Left lung (tissue), 10 donors: Measurements from ENCODE around the gene CEL. TPM values are rescaled to one million over a fixed set of nuclear protein-coding genes. Genes with fewer than 3 reads are reported as not detected.
A peak's percentile ranks its signal among the peaks of the same experiment; 100 is the strongest.

ENCODE experiments used
- ATAC-seq: fragments of 200-7000 bp; cut with Tn5 transposase; one replicate; pipeline ENCODE4 v1.9.1; 2020; ENCODE audit warnings: moderate library complexity
- DNase-seq, 4 donors: peaks; one replicate each; pipeline ENCODE4 v3.0.0-alpha.2; 2013 to 2020
- H3K27ac ChIP-seq, 2 donors: fragments of 200-600 bp; sonication (generic) in 1 of 2; one replicate each; pipeline versions ENCODE4 v1.5.0 to v1.8.0; 2020 to 2021
- H3K27me3 ChIP-seq, 2 donors: fragments of 200-600 bp; sonication (generic) in 1 of 2; one replicate each; pipeline versions ENCODE4 v1.5.0 to v1.8.0; 2020 to 2021
- H3K36me3 ChIP-seq, 2 donors: fragments of 200-600 bp; sonication (generic) in 1 of 2; one replicate each; pipeline versions ENCODE4 v1.5.0 to v1.8.0; 2020 to 2021
- H3K4me1 ChIP-seq, 2 donors: fragments of 200-600 bp; one replicate each; pipeline ENCODE4 v1.8.0; 2021
- H3K4me3 ChIP-seq, 2 donors: fragments of 200-600 bp; sonication (generic) in 1 of 2; one replicate each; pipeline versions ENCODE4 v1.5.0 to v1.8.0; 2020 to 2021; ENCODE audit warnings: mild to moderate bottlenecking in 1 of 2
- H3K9me3 ChIP-seq, 2 donors: fragments of 200-600 bp; sonication (generic) in 1 of 2; one replicate each; pipeline versions ENCODE4 v1.5.0 to v1.8.0; 2020 to 2021
- CTCF ChIP-seq, 2 donors: fragments of 200-600 bp; sonication (generic) in 1 of 2; IDR thresholded peaks; one replicate each; pipeline versions ENCODE4 v1.5.0 to v1.8.0; 2021; ENCODE audit warnings: antibody characterized with exemption in 2 of 2
- intact Hi-C, 2 donors: fragments of 100-400 bp; cut with DNase I; formaldehyde crosslinking; loops; one replicate each; pipeline versions ENCODE4 v1.11.2 to v1.14.2; 2022
- polyA plus RNA-seq, 6 donors: library from polyadenylated mRNA; unstranded; fragments of 120-200 nt; gene quantifications; one replicate each; pipeline ENCODE4 v1.2.1, GENCODE V29; 2013; ENCODE audit not compliant: insufficient read length in 6 of 6
- total RNA-seq, 2 donors: library from RNA; stranded (reverse); fragmentation: NEBNext Ultra II Directional; extraction: Animal tissue kit (Norgen Biotek cat#: 25700); gene quantifications; one replicate each; pipeline ENCODE4 v1.2.1, GENCODE V29; 2021
- donor health status: DM: no; HTN: yes; CAD: no.
- donor health status: DM: no; HTN: no; CAD: no.

The CEL gene
- total and polyA plus RNA-seq, 8 donors, result 0.47 to 2.6 (median 2.0) TPM

- H3K9me3 ChIP-seq, result no peaks in the 10 kb centered on the region
- H3K27ac ChIP-seq, result peak overlapping the region in 1 of 2 donors; percentile 18
- DNase-seq (peak in 3 of 4 donors; percentile 55 to 93 (median 64)), ATAC-seq (peak; percentile 87)
- TF ChIP-seq CTCF (IDR thresholded peaks at IDR 0.05), result peak; percentile 94 to 96
- no peak overlapping the region for H3K4me3 ChIP-seq
- peaks cover 0 to 8% of the 10 kb centered on the region in 2 donors for H3K4me1 ChIP-seq
- no peaks in the 10 kb centered on the region for H3K27me3 ChIP-seq
- H3K36me3 ChIP-seq, result peaks cover 0 to 98% of the 10 kb centered on the region in 2 donors
- intact Hi-C loops, result loop anchor here in 1 of 2 donors (5.0 kb wide), 1 partner anchor 44 kb away; no protein-coding TSS in a partner anchor
Measured at GRCh38 chr9:133103183-133103986, 41.6 kb downstream of the CEL start.

GRCh38 chr9:133103987-133104505, 42.3 kb downstream of the CEL start:
- TF ChIP-seq CTCF (IDR thresholded peaks at IDR 0.05), result no peak
- Histone ChIP-seq H3K27me3 (no peaks in the 10 kb centered on the region), H3K4me3 (no peak overlapping the region), H3K9me3 (no peaks in the 10 kb centered on the region), H3K36me3 (peaks cover 0 to 98% of the 10 kb centered on the region in 2 donors), H3K4me1 (peaks cover 0 to 8% of the 10 kb centered on the region in 2 donors), H3K27ac (peak overlapping the region in 1 of 2 donors; percentile 18)
- intact Hi-C loops, result loop anchor here in 1 of 2 donors (5.0 kb wide), 1 partner anchor 43 kb away; no protein-coding TSS in a partner anchor
- ATAC-seq (peak; percentile 3), DNase-seq (peak in 2 of 4 donors; percentile 29 to 65)

DNA sequence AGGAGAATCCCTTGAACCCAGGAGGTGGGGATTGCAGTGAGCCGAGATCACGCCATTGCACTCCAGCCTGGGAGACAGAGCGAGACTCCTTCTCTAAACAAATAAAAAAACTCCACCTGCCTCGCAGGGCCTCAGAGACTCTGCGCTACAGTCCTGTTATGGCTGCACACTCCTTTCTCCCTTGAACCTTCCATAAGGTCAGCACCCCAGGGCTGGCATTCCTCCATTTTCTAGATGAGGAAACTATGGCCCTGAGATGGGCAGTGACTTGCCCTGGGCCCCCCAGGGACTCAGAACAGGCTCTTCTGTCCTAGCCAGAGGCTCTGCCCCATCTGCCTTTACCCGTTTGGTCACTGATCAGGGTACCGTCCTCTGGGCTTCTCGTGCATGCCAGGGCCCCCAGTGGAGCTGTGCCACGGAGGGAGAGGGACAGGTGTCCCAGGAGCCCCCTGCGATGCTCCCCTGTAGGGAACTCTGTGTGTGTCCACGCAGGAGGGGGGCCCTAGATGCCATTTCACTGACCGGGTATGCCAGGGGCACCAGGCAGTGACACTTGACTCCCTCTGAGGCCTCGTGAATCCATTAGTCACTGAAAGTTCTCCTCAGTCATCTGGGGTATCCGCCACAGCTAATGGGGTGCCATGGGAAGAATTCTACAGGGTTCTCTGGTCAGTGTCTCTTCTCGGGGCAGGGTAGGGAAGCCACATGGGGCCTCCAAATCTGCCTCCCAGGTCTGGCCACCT, 43.1 kb downstream of the CEL start:
- no peaks in the 10 kb centered on the region for H3K9me3 ChIP-seq
- peak in 2 of 4 donors; percentile 22 to 58 for DNase-seq
- no peak for ATAC-seq
- no peak overlapping the region for H3K27ac ChIP-seq
- TF ChIP-seq CTCF (IDR thresholded peaks at IDR 0.05), result no peak
- peaks cover 0 to 98% of the 10 kb centered on the region in 2 donors for H3K36me3 ChIP-seq
- intact Hi-C loops, result loop anchor here in 1 of 2 donors (5.0 kb wide), 1 partner anchor 42 kb away; no protein-coding TSS in a partner anchor
- no peak overlapping the region for H3K4me3 ChIP-seq
- H3K4me1 ChIP-seq, result peaks cover 0 to 8% of the 10 kb centered on the region in 2 donors
- H3K27me3 ChIP-seq, result no peaks in the 10 kb centered on the region

DNA sequence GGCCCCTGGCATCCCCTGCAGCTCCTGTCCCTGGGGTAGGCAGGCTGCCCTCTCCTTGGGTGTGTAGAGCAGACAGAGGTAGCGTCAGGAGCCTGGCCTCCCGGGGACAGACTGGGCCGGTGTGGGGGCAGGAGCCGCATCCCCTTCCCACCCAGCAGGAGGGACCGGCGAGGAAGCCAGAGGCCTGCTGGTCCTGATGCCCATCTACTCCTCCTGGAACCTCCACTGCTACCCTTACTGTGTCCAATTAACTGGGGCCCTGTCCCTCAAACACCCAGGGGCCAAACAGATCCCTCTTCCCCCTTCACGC, 43.6 kb downstream of the CEL start:
- intact Hi-C loops, result no loop called here
- H3K36me3 ChIP-seq, result peaks cover 0 to 98% of the 10 kb centered on the region in 2 donors
- no peaks in the 10 kb centered on the region for H3K9me3 ChIP-seq

More for the DNA sequence above, 43.6 kb downstream of the CEL start:
- Histone ChIP-seq H3K27ac (no peak overlapping the region), H3K4me3 (no peak overlapping the region), H3K4me1 (peaks cover 0 to 8% of the 10 kb centered on the region in 2 donors), H3K27me3 (no peaks in the 10 kb centered on the region)
- ATAC-seq (no peak), DNase-seq (peak in 2 of 4 donors; percentile 27 to 71)
- TF ChIP-seq CTCF (IDR thresholded peaks at IDR 0.05), result no peak
